CD8-positive, alpha-beta memory T cell (primary cell): ENCODE data around the gene LRIT2. TPM values are rescaled to one million over a fixed set of nuclear protein-coding genes. Genes with fewer than 3 reads are reported as not detected.

Experiments
- CTCF ChIA-PET: fragments of 350-600 bp; sonication (Branson Sonifier 250); formaldehyde crosslinking; loops from one replicate; lab custom pipeline; 2021; ENCODE audit warnings: antibody characterized with exemption; lab: Charles Lee
- POLR2A ChIA-PET: fragments of 350-600 bp; sonication (Branson Sonifier 250); formaldehyde crosslinking; loops from one replicate; lab custom pipeline; 2021; ENCODE audit warnings: antibody characterized with exemption; lab: Charles Lee
- DNase-seq, 5 donors: peaks; one replicate each; pipeline versions ENCODE4 v3.0.0 to v3.0.0-alpha.2; 2020 to 2022; ENCODE audit warnings: mixed read lengths in 1 of 5
- H3K27ac ChIP-seq: one replicate; pipeline ENCODE4 v1.7.0; 2013; ENCODE audit warnings: low read depth, mild to moderate bottlenecking, low read length, moderate library complexity
- H3K27me3 ChIP-seq: 2 replicates; pipeline ENCODE4 v1.7.0; 2013; ENCODE audit warnings: low read length, mild to moderate bottlenecking; ENCODE audit not compliant: insufficient read depth, poor library complexity, severe bottlenecking
- H3K36me3 ChIP-seq: 2 replicates; pipeline ENCODE4 v1.7.0; 2013; ENCODE audit warnings: mild to moderate bottlenecking, low read length, moderate library complexity; ENCODE audit not compliant: insufficient read depth
- H3K4me1 ChIP-seq: 2 replicates; pipeline ENCODE4 v1.7.0; 2013; ENCODE audit warnings: mild to moderate bottlenecking, low read length, moderate library complexity; ENCODE audit not compliant: insufficient read depth
- H3K4me3 ChIP-seq: 2 replicates; pipeline ENCODE4 v1.7.0; 2013; ENCODE audit warnings: mild to moderate bottlenecking, low read length
- H3K9me3 ChIP-seq: 2 replicates; pipeline ENCODE4 v1.7.0; 2013; ENCODE audit warnings: mild to moderate bottlenecking, low read length
- H3K27ac Mint-ChIP-seq, 8 donors: one replicate each; pipeline ENCODE4 v1.8.0; 2020 to 2021; ENCODE audit warnings: mixed read lengths in 8 of 8, mild to moderate bottlenecking in 6 of 8, inconsistent platforms in 3 of 8, moderate library complexity in 3 of 8
- H3K27me3 Mint-ChIP-seq, 2 donors: one replicate each; pipeline ENCODE4 v1.8.0; 2020 to 2021; ENCODE audit warnings: mixed read lengths in 2 of 2, mild to moderate bottlenecking in 1 of 2, moderate library complexity in 1 of 2
- H3K36me3 Mint-ChIP-seq, 3 donors: one replicate each; pipeline ENCODE4 v1.8.0; 2020 to 2021; ENCODE audit warnings: mixed read lengths in 3 of 3, inconsistent platforms in 1 of 3, mild to moderate bottlenecking in 1 of 3
- H3K4me1 Mint-ChIP-seq, 3 donors: one replicate each; pipeline ENCODE4 v1.8.0; 2020 to 2021; ENCODE audit warnings: mixed read lengths in 3 of 3, inconsistent platforms in 1 of 3, mild to moderate bottlenecking in 1 of 3
- H3K4me3 Mint-ChIP-seq, 7 donors: one replicate each; pipeline ENCODE4 v1.8.0; 2020 to 2021; ENCODE audit warnings: mixed read lengths in 7 of 7, mild to moderate bottlenecking in 6 of 7, moderate library complexity in 4 of 7, inconsistent platforms in 2 of 7
- H3K9me3 Mint-ChIP-seq, 5 donors: one replicate each; pipeline ENCODE4 v1.8.0; 2020 to 2022; ENCODE audit warnings: mixed read lengths in 5 of 5, mild to moderate bottlenecking in 3 of 5, moderate library complexity in 2 of 5, inconsistent platforms in 1 of 5
- polyA plus RNA-seq: library from polyadenylated mRNA; unstranded; fragments of 300-500 nt; fragmentation: Illumina TruSeq; gene quantifications from one replicate; pipeline ENCODE4 v1.2.3, GENCODE V29; 2021
- total RNA-seq, 2 experiments: library from RNA; stranded (reverse); gene quantifications; one replicate each; pipeline ENCODE4 v1.2.3, GENCODE V29; 2021

Gene LRIT2
- total and polyA plus RNA-seq, 3 experiments from 2014 or later, result not detected

GRCh38 chr10:84263716-84264115, 38.4 kb upstream of the LRIT2 start:
- DNase-seq, result no peak
- Histone ChIP-seq H3K4me3 (no peak overlapping the region), H3K4me1 (no peaks in the 10 kb centered on the region), H3K27me3 (peaks cover 5% of the 10 kb centered on the region), H3K9me3 (no peaks in the 10 kb centered on the region), H3K27ac (no peak overlapping the region), H3K36me3 (no peaks in the 10 kb centered on the region)
- peaks cover 5 to 13% (median 9%) of the 10 kb centered on the region in 3 donors for H3K4me1 Mint-ChIP-seq
- H3K4me3 Mint-ChIP-seq, result no peak overlapping the region
- peaks cover 9 to 45% of the 10 kb centered on the region in 2 donors for H3K27me3 Mint-ChIP-seq
- ChIA-PET POLR2A (no interaction called here), CTCF (interaction anchor here (1.0 to 9.6 kb wide), 9 partner anchors 9 to 288 kb away, joined by 3 to 191 read pairs (median 6); no protein-coding TSS in a partner anchor)
- no peak overlapping the region for H3K27ac Mint-ChIP-seq
- H3K36me3 Mint-ChIP-seq, result no peaks in the 10 kb centered on the region
- H3K9me3 Mint-ChIP-seq, result no peaks in the 10 kb centered on the region

DNA sequence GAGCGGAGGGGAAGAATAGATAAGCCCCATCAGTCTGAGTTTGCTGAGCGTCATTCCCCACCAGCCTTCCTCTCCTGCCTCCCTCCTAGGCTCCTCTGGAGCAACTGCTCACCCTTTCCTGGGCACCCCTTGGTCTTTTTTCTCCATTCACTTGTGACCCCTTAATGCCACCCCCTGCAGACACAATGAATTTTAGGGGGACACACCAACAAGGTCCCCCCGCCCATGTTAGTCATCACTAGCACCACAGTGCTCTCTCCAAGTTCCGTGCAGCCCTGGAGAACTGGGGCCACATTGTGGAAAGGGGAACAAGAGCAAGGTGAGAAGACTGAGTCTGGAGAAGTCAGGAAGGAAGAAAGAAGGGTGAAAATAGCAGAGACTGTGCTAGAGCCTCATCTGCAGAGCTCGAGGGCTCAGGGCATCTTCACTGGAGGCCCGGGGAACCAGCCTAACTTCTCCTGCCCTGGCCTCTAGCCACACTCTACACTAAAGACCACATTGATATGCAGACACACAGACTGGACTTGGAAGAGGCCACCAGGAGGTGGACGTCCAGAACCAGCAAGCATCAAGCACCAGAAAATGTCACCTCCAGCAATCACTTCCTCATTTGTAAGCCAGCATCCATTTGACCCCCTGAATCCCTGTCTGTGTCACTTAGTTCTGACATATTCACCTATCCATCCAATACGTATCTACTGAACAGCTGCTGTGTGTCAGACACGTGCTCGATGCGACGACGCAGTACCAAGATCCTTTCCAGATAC, 37.0 kb upstream of the LRIT2 start:
- peaks cover 0 to 11% (median 6%) of the 10 kb centered on the region in 3 donors for H3K4me1 Mint-ChIP-seq
- no peak overlapping the region for H3K4me3 Mint-ChIP-seq
- Histone ChIP-seq H3K4me1 (no peaks in the 10 kb centered on the region), H3K36me3 (no peaks in the 10 kb centered on the region), H3K27me3 (peaks cover 5% of the 10 kb centered on the region), H3K4me3 (no peak overlapping the region), H3K27ac (no peak overlapping the region), H3K9me3 (no peaks in the 10 kb centered on the region)
- DNase-seq, result no peak
- H3K9me3 Mint-ChIP-seq, result no peaks in the 10 kb centered on the region
- peak overlapping the region in 2 of 8 donors; percentile 30 to 36 for H3K27ac Mint-ChIP-seq
- ChIA-PET POLR2A (no interaction called here), CTCF (interaction anchor here (9.6 kb wide), 1 partner anchor 276 kb away, joined by 191 read pairs; no protein-coding TSS in a partner anchor)
- no peaks in the 10 kb centered on the region for H3K36me3 Mint-ChIP-seq
- H3K27me3 Mint-ChIP-seq, result peaks cover 13 to 45% of the 10 kb centered on the region in 2 donors

DNA sequence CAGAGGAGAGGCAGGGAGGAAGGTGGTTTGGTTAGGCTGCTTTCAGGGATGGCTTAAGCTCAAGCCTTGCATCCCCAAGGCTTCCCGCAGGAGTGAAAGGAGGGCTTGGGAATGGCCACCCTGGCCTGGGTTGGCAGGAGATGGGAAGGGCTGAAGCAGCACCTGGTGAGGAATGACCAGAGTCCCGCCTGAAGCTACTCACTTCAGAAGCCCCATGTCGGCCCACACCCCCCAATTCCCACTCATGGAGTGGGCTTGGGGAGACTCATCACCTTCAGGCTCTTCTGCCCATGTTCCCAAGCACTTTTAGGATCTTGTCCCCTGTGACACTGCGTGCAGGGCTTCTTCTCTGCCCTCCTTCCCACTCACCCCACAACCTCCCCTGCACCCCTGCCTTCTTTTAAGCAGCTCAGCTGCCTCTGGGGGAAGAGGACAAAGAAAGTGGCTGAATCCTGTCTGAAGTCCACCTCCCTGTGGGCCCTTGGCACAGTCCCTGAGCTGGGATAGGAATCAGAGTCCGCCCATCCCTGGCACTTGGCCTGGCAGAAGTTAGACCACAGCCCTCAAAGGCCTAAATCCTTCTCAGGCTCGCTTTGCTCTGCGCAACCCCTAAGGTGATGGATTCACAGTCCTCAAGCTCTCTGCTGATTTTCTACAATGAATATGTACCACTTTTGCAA, 36.0 kb upstream of the LRIT2 start:
- peaks cover 3 to 10% (median 8%) of the 10 kb centered on the region in 3 donors for H3K4me1 Mint-ChIP-seq
- no peaks in the 10 kb centered on the region for H3K4me1 ChIP-seq
- no peak overlapping the region for H3K27ac ChIP-seq
- no peak overlapping the region for H3K4me3 ChIP-seq
- peaks cover 16 to 51% of the 10 kb centered on the region in 2 donors for H3K27me3 Mint-ChIP-seq
- H3K27ac Mint-ChIP-seq, result no peak overlapping the region
- no peak for DNase-seq
- ChIA-PET CTCF (interaction anchor here (9.6 kb wide), 1 partner anchor 277 kb away, joined by 191 read pairs; no protein-coding TSS in a partner anchor), POLR2A (no interaction called here)
- H3K27me3 ChIP-seq, result peaks cover 5% of the 10 kb centered on the region
- H3K9me3 ChIP-seq, result no peaks in the 10 kb centered on the region
- no peaks in the 10 kb centered on the region for H3K36me3 Mint-ChIP-seq
- no peaks in the 10 kb centered on the region for H3K9me3 Mint-ChIP-seq
- no peaks in the 10 kb centered on the region for H3K36me3 ChIP-seq
- no peak overlapping the region for H3K4me3 Mint-ChIP-seq

GRCh38 chr10:84258034-84258695, 32.8 kb upstream of the LRIT2 start:
- Mint-ChIP-seq H3K9me3 (no peaks in the 10 kb centered on the region), H3K27ac (no peak overlapping the region), H3K4me3 (no peak overlapping the region), H3K36me3 (no peaks in the 10 kb centered on the region), H3K27me3 (peaks cover 14 to 37% of the 10 kb centered on the region in 2 donors), H3K4me1 (peaks cover 3 to 4% (median 3%) of the 10 kb centered on the region in 3 donors)
- DNase-seq, result no peak
- POLR2A ChIA-PET, result no interaction called here
- CTCF ChIA-PET, result interaction anchor here (1.6 kb wide), 1 partner anchor 9 kb away, joined by 4 read pairs; no protein-coding TSS in a partner anchor
- Histone ChIP-seq H3K27ac (no peak overlapping the region), H3K4me1 (no peaks in the 10 kb centered on the region), H3K36me3 (no peaks in the 10 kb centered on the region), H3K4me3 (no peak overlapping the region), H3K9me3 (no peaks in the 10 kb centered on the region), H3K27me3 (no peaks in the 10 kb centered on the region)

- peaks cover 3 to 4% (median 3%) of the 10 kb centered on the region in 3 donors for H3K4me1 Mint-ChIP-seq
- Histone ChIP-seq H3K36me3 (no peaks in the 10 kb centered on the region), H3K27me3 (no peaks in the 10 kb centered on the region), H3K4me1 (no peaks in the 10 kb centered on the region), H3K4me3 (no peak overlapping the region), H3K9me3 (no peaks in the 10 kb centered on the region), H3K27ac (no peak overlapping the region)
- ChIA-PET CTCF (interaction anchor here (1.0 to 1.6 kb wide), 4 partner anchors 10 to 283 kb away, joined by 4 read pairs; no protein-coding TSS in a partner anchor), POLR2A (no interaction called here)
- H3K9me3 Mint-ChIP-seq, result no peaks in the 10 kb centered on the region
- H3K27me3 Mint-ChIP-seq, result peaks cover 15 to 30% of the 10 kb centered on the region in 2 donors
- DNase-seq, result no peak
- H3K36me3 Mint-ChIP-seq, result no peaks in the 10 kb centered on the region
- H3K4me3 Mint-ChIP-seq, result peak overlapping the region in 1 of 7 donors; percentile 23
- H3K27ac Mint-ChIP-seq, result no peak overlapping the region
These were observed 32.1 kb upstream of the LRIT2 start for GRCh38 chr10:84257343-84258020.

GRCh38 chr10:84256510-84257342, 31.4 kb upstream of the LRIT2 start:
- peaks cover 3 to 4% (median 3%) of the 10 kb centered on the region in 3 donors for H3K4me1 Mint-ChIP-seq
- no peaks in the 10 kb centered on the region for H3K36me3 ChIP-seq
- H3K27me3 ChIP-seq, result no peaks in the 10 kb centered on the region
- no peaks in the 10 kb centered on the region for H3K4me1 ChIP-seq
- no peaks in the 10 kb centered on the region for H3K36me3 Mint-ChIP-seq
- peak overlapping the region in 1 of 7 donors; percentile 23 for H3K4me3 Mint-ChIP-seq
- ChIA-PET CTCF (interaction anchor here (1.0 to 1.6 kb wide), 6 partner anchors 8 to 283 kb away, joined by 3 to 4 read pairs (median 4); no protein-coding TSS in a partner anchor), POLR2A (no interaction called here)
- H3K27ac Mint-ChIP-seq, result no peak overlapping the region
- H3K4me3 ChIP-seq, result no peak overlapping the region
- peaks cover 0 to 2% (median 0%) of the 10 kb centered on the region in 5 donors for H3K9me3 Mint-ChIP-seq
- DNase-seq, result peak in 1 of 5 donors; percentile 26
- H3K27ac ChIP-seq, result no peak overlapping the region
- H3K27me3 Mint-ChIP-seq, result peaks cover 12 to 25% of the 10 kb centered on the region in 2 donors
- no peaks in the 10 kb centered on the region for H3K9me3 ChIP-seq
